Right atrium auricular region (tissue), 2 donors: Measurements from ENCODE around the gene STOM. TPM values are rescaled to one million over a fixed set of nuclear protein-coding genes. Genes with fewer than 3 reads are reported as not detected.

Experiments
- DNase-seq: peaks from one replicate; pipeline ENCODE4 v3.0.0-alpha.2; 2019; ENCODE audit warnings: low spot score
- H3K27ac ChIP-seq, 2 donors: fragments of 200-600 bp; sonication (generic); 1 replicate in 1 of 2; 2 replicates in 1 of 2; pipeline ENCODE4 v1.5.1; 2016 to 2019
- H3K27me3 ChIP-seq, 2 donors: fragments of 200-600 bp; sonication (generic); one replicate each; pipeline versions ENCODE4 v1.5.1 to v1.6.0; 2017 to 2019
- H3K36me3 ChIP-seq: fragments of 200-600 bp; sonication (generic); one replicate; pipeline ENCODE4 v1.5.1; 2016
- H3K4me1 ChIP-seq, 2 donors: fragments of 200-600 bp; sonication (generic); one replicate each; pipeline versions ENCODE4 v1.5.1 to v1.6.0; 2017 to 2019
- H3K4me3 ChIP-seq, 2 donors: fragments of 200-600 bp; sonication (generic); 1 replicate in 1 of 2; 2 replicates in 1 of 2; pipeline ENCODE4 v1.5.1; 2017 to 2019; ENCODE audit warnings: mild to moderate bottlenecking in 1 of 2, moderate library complexity in 1 of 2
- H3K9me3 ChIP-seq, 2 donors: fragments of 200-600 bp; sonication (generic); one replicate each; pipeline ENCODE4 v1.5.1; 2019
- total RNA-seq, 2 donors: library from RNA; depleted of rRNA; stranded (reverse); fragments of >200 nt; gene quantifications; one replicate each; pipeline ENCODE4 v1.1.0, GENCODE V29; 2016
- TF ChIP-seq, protein P1 (sequence below), 2 donors: fragments of 200-600 bp; sonication (generic); IDR thresholded peaks; one replicate each; pipeline ENCODE4 v1.5.1; 2019; ENCODE audit warnings: antibody characterized with exemption in 2 of 2

Gene STOM
- total RNA-seq, 2 donors from 2014 or later: 152 to 173 TPM

DNA sequence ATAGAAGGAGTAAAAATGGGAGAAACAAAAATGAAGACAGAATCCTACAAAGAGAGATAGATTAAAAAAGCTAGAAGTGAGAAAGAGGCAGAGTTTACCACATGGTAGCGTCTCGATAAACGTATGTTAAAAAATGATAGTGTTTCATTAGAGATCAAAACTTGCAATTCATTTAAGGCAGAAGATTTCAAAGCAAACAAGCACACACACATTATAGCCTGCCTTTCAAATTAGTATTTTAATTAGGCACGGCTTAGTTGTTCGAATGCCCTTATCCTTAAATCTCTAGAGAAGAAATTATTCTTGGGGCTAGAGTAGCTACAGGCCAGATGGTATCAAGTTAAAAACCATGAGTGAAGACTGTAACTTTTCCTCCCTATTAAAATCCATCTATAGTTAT is 6.0 kb downstream of the STOM start:
- H3K36me3 ChIP-seq: peaks cover 5% of the 10 kb centered on the region
- H3K4me1 ChIP-seq: peaks cover 0 to 95% of the 10 kb centered on the region in 2 donors
- H3K4me3 ChIP-seq: no peak overlapping the region
- TF ChIP-seq, protein P1, sequence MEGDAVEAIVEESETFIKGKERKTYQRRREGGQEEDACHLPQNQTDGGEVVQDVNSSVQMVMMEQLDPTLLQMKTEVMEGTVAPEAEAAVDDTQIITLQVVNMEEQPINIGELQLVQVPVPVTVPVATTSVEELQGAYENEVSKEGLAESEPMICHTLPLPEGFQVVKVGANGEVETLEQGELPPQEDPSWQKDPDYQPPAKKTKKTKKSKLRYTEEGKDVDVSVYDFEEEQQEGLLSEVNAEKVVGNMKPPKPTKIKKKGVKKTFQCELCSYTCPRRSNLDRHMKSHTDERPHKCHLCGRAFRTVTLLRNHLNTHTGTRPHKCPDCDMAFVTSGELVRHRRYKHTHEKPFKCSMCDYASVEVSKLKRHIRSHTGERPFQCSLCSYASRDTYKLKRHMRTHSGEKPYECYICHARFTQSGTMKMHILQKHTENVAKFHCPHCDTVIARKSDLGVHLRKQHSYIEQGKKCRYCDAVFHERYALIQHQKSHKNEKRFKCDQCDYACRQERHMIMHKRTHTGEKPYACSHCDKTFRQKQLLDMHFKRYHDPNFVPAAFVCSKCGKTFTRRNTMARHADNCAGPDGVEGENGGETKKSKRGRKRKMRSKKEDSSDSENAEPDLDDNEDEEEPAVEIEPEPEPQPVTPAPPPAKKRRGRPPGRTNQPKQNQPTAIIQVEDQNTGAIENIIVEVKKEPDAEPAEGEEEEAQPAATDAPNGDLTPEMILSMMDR (IDR thresholded peaks at IDR 0.05): no peak
- peak overlapping the region; percentile 95 to 98 for H3K27ac ChIP-seq
- DNase-seq: no peak
- H3K27me3 ChIP-seq: no peaks in the 10 kb centered on the region
- no peaks in the 10 kb centered on the region for H3K9me3 ChIP-seq

DNA sequence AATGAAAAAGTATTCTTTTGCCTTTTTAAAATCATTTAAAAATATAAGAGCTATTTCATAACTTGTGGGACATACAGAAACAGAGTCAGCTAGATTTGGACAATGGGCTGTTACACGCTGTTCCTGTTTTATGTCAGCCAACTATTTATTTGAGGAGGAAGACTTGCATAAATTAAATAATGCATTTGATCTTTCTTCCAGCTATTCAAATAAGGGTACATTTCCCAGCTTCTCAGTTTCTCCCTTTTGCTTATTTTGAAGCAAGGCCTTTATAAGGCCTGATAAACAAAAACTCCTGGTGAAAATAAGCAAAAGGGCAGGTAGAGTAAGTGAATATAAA is 6.5 kb downstream of the STOM start:
- Histone ChIP-seq H3K4me1 (peaks cover 0 to 99% of the 10 kb centered on the region in 2 donors), H3K27ac (peak overlapping the region; percentile 95 to 98), H3K36me3 (peaks cover 5% of the 10 kb centered on the region), H3K27me3 (no peaks in the 10 kb centered on the region), H3K4me3 (no peak overlapping the region), H3K9me3 (no peaks in the 10 kb centered on the region)
- no peak for DNase-seq
- TF ChIP-seq, protein P1 (IDR thresholded peaks at IDR 0.05): no peak

DNA sequence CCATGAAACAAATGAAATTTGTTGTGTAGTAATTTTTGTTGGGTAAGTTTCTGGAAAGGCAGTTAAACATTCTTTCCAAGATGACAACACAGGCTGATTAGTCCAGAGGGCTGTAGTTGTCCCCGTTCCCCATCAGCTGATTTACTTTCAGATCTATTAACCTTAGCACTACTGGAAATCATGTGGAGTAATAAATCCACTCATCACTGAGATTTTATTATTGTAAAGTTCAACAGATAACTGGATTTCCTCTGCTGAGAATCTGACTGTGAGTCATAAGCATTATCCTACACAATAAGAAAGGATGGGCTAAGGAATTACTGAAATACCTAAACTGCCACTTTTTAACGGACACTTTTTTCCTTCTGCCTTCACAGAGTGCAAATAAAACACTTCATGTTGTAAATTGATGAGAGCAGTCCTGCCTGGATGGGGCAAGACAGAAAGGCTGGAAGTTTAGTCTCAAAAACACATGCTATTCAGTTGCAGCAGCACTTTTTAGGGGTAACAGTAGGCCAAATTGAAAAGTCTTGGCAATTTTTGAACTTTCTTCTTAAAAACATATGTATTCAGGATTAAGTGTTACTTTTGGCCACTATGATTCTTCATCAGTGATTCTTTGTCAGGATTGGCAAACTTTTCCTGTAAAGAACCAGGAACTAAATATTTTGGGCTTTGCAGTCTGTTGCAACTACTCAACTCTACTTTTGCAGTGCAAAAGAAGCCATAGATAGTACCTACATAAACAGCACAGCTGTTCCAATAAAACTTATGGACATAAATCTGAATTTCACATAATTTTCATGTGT is 7.0 kb downstream of the STOM start:
- Histone ChIP-seq H3K4me1 (peaks cover 0 to 99% of the 10 kb centered on the region in 2 donors), H3K27ac (peak overlapping the region; percentile 95 to 98), H3K4me3 (no peak overlapping the region)

DNA sequence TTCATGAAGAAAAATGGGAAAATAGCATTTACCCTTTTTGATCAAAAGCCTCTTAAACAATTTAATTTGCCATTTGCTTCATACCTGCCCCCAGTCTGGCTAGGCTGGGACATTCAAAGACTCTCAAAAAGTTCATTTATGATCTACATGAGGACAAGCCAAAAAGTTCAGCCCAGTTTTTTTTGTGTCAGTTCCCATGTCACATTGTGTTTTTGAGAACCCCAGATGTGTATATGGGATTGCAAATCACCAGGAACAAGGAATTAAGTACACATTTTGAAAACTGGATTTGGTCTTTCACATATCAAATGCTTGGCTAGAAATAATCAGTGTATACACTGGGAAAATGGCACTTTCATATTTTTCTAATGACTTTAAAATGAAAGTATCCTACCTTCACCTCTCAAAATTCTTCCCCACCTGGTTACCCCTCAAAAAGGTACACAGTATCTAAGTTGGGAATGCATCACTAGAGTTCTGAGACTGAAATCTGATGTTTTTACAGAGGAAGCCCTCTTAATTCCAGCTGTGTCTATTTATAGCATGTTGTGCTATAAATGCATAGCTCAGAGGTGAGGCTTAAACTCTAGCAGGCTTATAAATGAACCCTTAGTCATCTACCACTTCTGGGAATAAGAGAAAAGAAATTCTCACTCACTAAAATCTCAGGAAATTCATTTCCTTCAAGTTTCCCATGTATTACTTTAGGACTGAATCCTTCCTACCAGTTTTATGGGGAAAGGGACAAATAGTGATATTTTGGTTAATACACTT is 9.3 kb downstream of the STOM start:
- H3K4me1 ChIP-seq: peaks cover 0 to 98% of the 10 kb centered on the region in 2 donors

More for the DNA sequence above, 7.0 kb downstream of the STOM start:
- H3K9me3 ChIP-seq: no peaks in the 10 kb centered on the region
- H3K36me3 ChIP-seq: peaks cover 5% of the 10 kb centered on the region
- H3K27me3 ChIP-seq: no peaks in the 10 kb centered on the region
- TF ChIP-seq, protein P1 (IDR thresholded peaks at IDR 0.05): no peak
- DNase-seq: no peak

DNA sequence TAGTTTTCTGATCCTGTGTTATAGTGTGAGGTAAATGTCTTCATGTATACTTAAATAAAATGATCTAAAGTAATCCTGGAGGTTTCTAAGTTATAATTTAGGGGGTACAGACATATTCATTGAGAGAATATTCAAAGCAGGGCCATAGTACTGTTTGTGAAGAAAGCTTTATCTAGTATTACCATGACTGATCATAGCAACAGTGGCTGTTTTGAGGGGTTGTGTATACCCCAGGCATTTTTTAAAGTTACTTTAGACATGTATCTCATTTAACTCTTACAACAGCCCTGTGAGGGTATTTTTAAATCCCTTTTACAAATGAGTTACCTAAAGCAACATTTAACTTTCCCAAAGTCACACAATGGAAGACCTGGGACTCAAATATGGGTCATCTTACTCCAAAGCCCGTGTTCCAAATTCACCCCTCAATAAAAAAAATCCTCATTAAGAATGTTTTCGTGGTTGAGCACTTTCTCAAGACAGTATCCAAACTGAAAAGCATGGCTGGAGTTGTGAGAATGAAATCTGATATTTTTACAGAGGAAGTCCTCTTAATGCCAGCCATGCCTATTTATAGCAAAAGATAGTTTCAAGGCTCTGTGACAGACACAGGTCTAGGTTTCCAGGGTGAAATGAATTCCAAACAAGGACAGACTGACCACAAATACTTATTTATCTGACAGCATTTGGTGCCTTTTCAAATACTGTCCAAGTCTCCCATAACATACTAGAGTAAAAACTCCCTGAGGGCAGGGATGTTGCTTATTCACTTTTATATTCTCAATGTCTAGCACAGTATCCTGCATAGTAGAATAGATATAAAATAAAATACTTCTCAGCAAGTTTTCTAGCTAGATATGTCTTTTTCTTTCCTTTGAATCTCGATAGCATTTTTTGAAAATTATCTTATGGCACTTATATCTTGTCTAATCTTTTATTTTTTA is 10.4 kb downstream of the STOM start:
- H3K9me3 ChIP-seq: no peaks in the 10 kb centered on the region
- H3K36me3 ChIP-seq: peaks cover 14% of the 10 kb centered on the region
- H3K27me3 ChIP-seq: no peaks in the 10 kb centered on the region
- no peak for DNase-seq
- peaks cover 0 to 97% of the 10 kb centered on the region in 2 donors for H3K4me1 ChIP-seq
- TF ChIP-seq, protein P1 (IDR thresholded peaks at IDR 0.05): no peak
- no peak overlapping the region for H3K4me3 ChIP-seq
- peak overlapping the region; percentile 95 to 98 for H3K27ac ChIP-seq

More for the DNA sequence above, 9.3 kb downstream of the STOM start:
- Histone ChIP-seq H3K9me3 (no peaks in the 10 kb centered on the region), H3K27ac (peak overlapping the region; percentile 95 to 98), H3K27me3 (no peaks in the 10 kb centered on the region), H3K36me3 (peaks cover 8% of the 10 kb centered on the region), H3K4me3 (no peak overlapping the region)
- TF ChIP-seq, protein P1 (IDR thresholded peaks at IDR 0.05): no peak
- no peak for DNase-seq
